IMR-90 (cell line): ENCODE data around the gene MET. TPM values are rescaled to one million over a fixed set of nuclear protein-coding genes. Genes with fewer than 3 reads are reported as not detected.

Source experiments
- ATAC-seq: fragments of 200-7000 bp; cut with Tn5 transposase; 2 replicates; pipeline ENCODE4 v1.9.1; 2020; ENCODE audit warnings: low read depth, mild to moderate bottlenecking, moderate library complexity
- BruUV-seq: library from RNA; stranded (reverse); fragments of 400-500 nt; replicated peaks from 2 replicates; lab custom pipeline; 2021; lab: Mats Ljungman, UMichigan
- CTCF ChIA-PET: fragments of 300-600 bp; formaldehyde crosslinking; extraction: SDS; loops from one replicate; lab custom pipeline; 2021; ENCODE audit warnings: antibody characterized with exemption; lab: Yijun Ruan, JAX
- POLR2A ChIA-PET: fragments of 300-600 bp; sonication (Branson Sonifier 250); formaldehyde crosslinking; loops from one replicate; lab custom pipeline; 2022; ENCODE audit warnings: antibody characterized with exemption; ENCODE audit not compliant: unreplicated experiment; lab: Charles Lee
- DNase-seq: peaks from one replicate; pipeline ENCODE4 v3.0.0; 2013
- H2AFZ ChIP-seq: replicated peaks from 2 replicates; pipeline ENCODE3; 2013; ENCODE audit warnings: low read length, mild to moderate bottlenecking; ENCODE audit not compliant: poor library complexity
- H2AK5ac ChIP-seq: 2 replicates; pipeline ENCODE4 v1.6.1; 2013; ENCODE audit warnings: low read depth, low read length, inconsistent platforms
- H2AK9ac ChIP-seq: replicated peaks from 2 replicates; pipeline ENCODE3; 2013; ENCODE audit warnings: mild to moderate bottlenecking, low read depth, low read length, moderate library complexity; ENCODE audit not compliant: poor library complexity
- H2BK120ac ChIP-seq: 2 replicates; pipeline ENCODE4 v1.6.1; 2013; ENCODE audit warnings: low read depth, low read length, inconsistent platforms
- H2BK15ac ChIP-seq: 3 replicates; pipeline ENCODE4 v1.6.1; 2013; ENCODE audit warnings: low read depth, low read length, inconsistent platforms
- H2BK20ac ChIP-seq: 2 replicates; pipeline ENCODE4 v1.6.1; 2013; ENCODE audit warnings: low read depth, mild to moderate bottlenecking, inconsistent platforms, low read length, moderate library complexity
- H2BK5ac ChIP-seq: 2 replicates; pipeline ENCODE4 v1.6.1; 2013; ENCODE audit warnings: mild to moderate bottlenecking, low read depth, low read length, inconsistent platforms; ENCODE audit not compliant: poor library complexity, severe bottlenecking
- H3K14ac ChIP-seq: replicated peaks from 2 replicates; pipeline ENCODE4 v1.6.1; 2013; ENCODE audit warnings: low read depth, low read length, inconsistent platforms
- H3K18ac ChIP-seq: 2 replicates; pipeline ENCODE4 v1.6.1; 2013; ENCODE audit warnings: low read depth, low read length, control low read depth
- H3K23ac ChIP-seq: 2 replicates; pipeline ENCODE4 v1.6.1; 2013; ENCODE audit warnings: low read depth, low read length, inconsistent platforms
- H3K27ac ChIP-seq: 2 replicates; pipeline ENCODE4 v1.5.1; 2013; ENCODE audit warnings: mild to moderate bottlenecking, control low read depth, low read length; ENCODE audit not compliant: insufficient read depth
- H3K27me3 ChIP-seq: 2 replicates; pipeline ENCODE4 v1.6.1; 2013; ENCODE audit warnings: low read length; ENCODE audit not compliant: control insufficient read depth, insufficient read depth
- H3K36me3 ChIP-seq: 2 replicates; pipeline ENCODE4 v1.6.1; 2013; ENCODE audit warnings: low read length, mixed read lengths; ENCODE audit not compliant: control insufficient read depth, insufficient read depth
- H3K4ac ChIP-seq: 2 replicates; pipeline ENCODE4 v1.6.1; 2013; ENCODE audit warnings: low read depth, low read length, inconsistent platforms
- H3K4me1 ChIP-seq: 2 replicates; pipeline ENCODE4 v1.6.1; 2013; ENCODE audit warnings: low read length, mixed read lengths; ENCODE audit not compliant: control insufficient read depth, insufficient read depth
- H3K4me2 ChIP-seq: 2 replicates; pipeline ENCODE4 v1.6.1; 2013; ENCODE audit warnings: low read depth, mild to moderate bottlenecking, control low read depth, low read length, moderate library complexity
- H3K4me3 ChIP-seq: 2 replicates; pipeline ENCODE4 v1.5.1; 2013; ENCODE audit warnings: low read depth, mild to moderate bottlenecking, control low read depth, low read length, moderate library complexity; ENCODE audit not compliant: insufficient read depth
- H3K56ac ChIP-seq: 2 replicates; pipeline ENCODE4 v1.6.1; 2013; ENCODE audit warnings: low read length, inconsistent platforms; ENCODE audit not compliant: insufficient read depth; ENCODE audit errors: extremely low read depth
- H3K79me1 ChIP-seq, 2 experiments: 2 replicates each; pipeline ENCODE4 v1.6.1; 2013; ENCODE audit warnings: low read length in 2 of 2, inconsistent platforms in 1 of 2, low read depth in 1 of 2
- H3K9ac ChIP-seq: 2 replicates; pipeline ENCODE4 v1.6.1; 2013; ENCODE audit warnings: low read depth, low read length, control low read depth
- H3K9me1 ChIP-seq: 2 replicates; pipeline ENCODE4 v1.6.1; 2013; ENCODE audit warnings: low read length, inconsistent platforms; ENCODE audit not compliant: insufficient read depth
- H3K9me3 ChIP-seq: 2 replicates; pipeline ENCODE4 v1.6.1; 2013; ENCODE audit warnings: low read length; ENCODE audit not compliant: control insufficient read depth, insufficient read depth
- H4K20me1 ChIP-seq: 2 replicates; pipeline ENCODE4 v1.6.1; 2013; ENCODE audit warnings: low read length, inconsistent platforms; ENCODE audit not compliant: insufficient read depth
- H4K5ac ChIP-seq: 2 replicates; pipeline ENCODE4 v1.6.1; 2013; ENCODE audit warnings: mild to moderate bottlenecking, low read depth, low read length, control low read depth
- H4K8ac ChIP-seq, 2 experiments: 2 replicates each; pipeline ENCODE4 v1.6.1; 2013; ENCODE audit warnings: low read depth in 2 of 2, low read length in 2 of 2, control low read depth in 1 of 2, inconsistent platforms in 1 of 2
- H4K91ac ChIP-seq: 2 replicates; pipeline ENCODE4 v1.6.1; 2013; ENCODE audit warnings: low read depth, low read length, inconsistent platforms; ENCODE audit not compliant: insufficient read depth
- CEBPB ChIP-seq: IDR thresholded peaks from 2 replicates; pipeline ENCODE4 v1.6.1; 2012; ENCODE audit warnings: low read depth, low read length, improper control_type of control experiment
- FOS ChIP-seq: fragments of 150-350 bp; IDR thresholded peaks from 2 replicates; pipeline ENCODE4 v1.6.1; 2016; ENCODE audit warnings: low read depth, low read length
- MAZ ChIP-seq: IDR thresholded peaks from 2 replicates; pipeline ENCODE4 v1.6.1; 2012; ENCODE audit warnings: low read depth, mild to moderate bottlenecking, low read length, improper control_type of control experiment, moderate library complexity, borderline replicate concordance
- MXI1 ChIP-seq: IDR thresholded peaks from 2 replicates; pipeline ENCODE4 v1.6.1; 2012; ENCODE audit warnings: low read depth, mild to moderate bottlenecking, low read length, moderate library complexity, borderline replicate concordance
- WGBS, 2 experiments: methylation state at CpG; one replicate each; pipeline versions ENCODE4 v1.1.5 to v1.1.7; 2013; ENCODE audit warnings: missing lambda C conversion rate in 2 of 2; ENCODE audit not compliant: insufficient read length in 1 of 2; ENCODE audit errors: extremely low coverage in 2 of 2; 5-methylcytosine and 5-hydroxymethylcytosine counted together
- dilution Hi-C: fragments of 300-500 bp; cut with HindIII; formaldehyde crosslinking; loops from one replicate; pipeline ENCODE4 v1.14.3; 2018; ENCODE audit warnings: low sequenced_read_pairs; ENCODE audit not compliant: unreplicated experiment
- in situ Hi-C: fragments of 300-500 bp; cut with MboI; formaldehyde crosslinking; loops from 3 replicates; pipeline ENCODE4 v1.14.3; 2019; ENCODE audit warnings: low sequenced_read_pairs, inconsistent platforms, mixed read lengths
- intact Hi-C: fragments of 100-400 bp; cut with micrococcal nuclease; formaldehyde crosslinking; loops from 2 replicates; pipeline ENCODE4 v1.10.0; 2022
- polyA plus RNA-seq, 3 experiments: library from polyadenylated mRNA; depleted of rRNA; stranded (reverse); fragments of >200 nt; gene quantifications; 2 replicates each; pipeline ENCODE4 v1.2.3, GENCODE V29; 2012; ENCODE audit warnings: low replicate concordance in 1 of 3
- total RNA-seq: library from RNA; depleted of rRNA; stranded (reverse); fragments of >200 nt; gene quantifications from 2 replicates; pipeline ENCODE4 v1.2.3, GENCODE V29; 2012

The MET gene
- total and polyA plus RNA-seq, 2 of the 4 experiments (the other 2 are of a cell fraction) = 15.0 to 84.6 TPM

DNA sequence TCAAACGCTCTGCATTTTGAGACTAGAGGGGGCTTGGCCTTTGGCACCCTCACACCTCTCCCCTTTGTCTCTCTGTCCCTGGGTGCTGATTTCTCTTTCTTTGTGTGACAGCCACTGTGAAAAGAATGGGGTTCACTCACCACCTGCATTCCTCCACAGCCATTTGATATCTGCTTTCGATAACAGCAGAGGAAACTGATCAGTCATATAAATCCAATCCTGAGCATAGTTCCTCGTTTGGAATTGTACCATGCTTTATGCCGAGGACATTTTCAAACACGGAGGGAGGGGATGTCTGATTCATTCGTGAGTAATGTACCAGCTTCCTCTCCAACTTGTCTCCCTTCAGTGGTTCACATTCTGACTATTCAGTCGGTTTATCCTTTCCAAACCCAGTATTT is 15.8 kb downstream of the MET start:
- ChIA-PET POLR2A (interaction anchor here (0.5 kb wide), 1 partner anchor 13 kb away, joined by 3 read pairs; no protein-coding TSS in a partner anchor), CTCF (interaction anchor here (0.6 to 0.9 kb wide), 4 partner anchors 16 to 1996 kb away, joined by 4 to 5 read pairs (median 4); no protein-coding TSS in a partner anchor)
- no peaks in the 10 kb centered on the region for H3K9me3 ChIP-seq
- H3K9me1 ChIP-seq = no peaks in the 10 kb centered on the region; the same call in 1 of the 2 replicates
- H2BK120ac ChIP-seq = peak overlapping the region; percentile 98
- peak overlapping the region; percentile 96 for H3K23ac ChIP-seq
- peak overlapping the region; percentile 90 for H3K4ac ChIP-seq
- H4K5ac ChIP-seq = peak overlapping the region; percentile 75; the same call in 1 of the 2 replicates
- peak overlapping the region; percentile 83 for H2AK9ac ChIP-seq
- H3K36me3 ChIP-seq = no peaks in the 10 kb centered on the region
- intact Hi-C loops (no loop called here), dilution Hi-C loops (no loop called here), in situ Hi-C loops (no loop called here)
- H4K20me1 ChIP-seq = no peaks in the 10 kb centered on the region
- H3K4me1 ChIP-seq = peaks cover 12% of the 10 kb centered on the region
- peaks cover 28 to 37% of the 10 kb centered on the region in 2 experiments for H3K79me1 ChIP-seq
- H2AFZ ChIP-seq = peak overlapping the region; percentile 84
- peak; percentile 86 for ATAC-seq
- peak overlapping the region; percentile 34; the same call in 1 of the 2 replicates for H3K27ac ChIP-seq
- H2AK5ac ChIP-seq = peak overlapping the region; percentile 73
- 0 out of 2 replicates have a peak, but pooled peaks have one; percentile 19 for TF ChIP-seq MXI1
- 0 out of 2 replicates have a peak, but pooled peaks have one; percentile 23 for TF ChIP-seq MAZ
- no peak for TF ChIP-seq CEBPB
- peak; percentile 41; the same call in 1 of the 2 replicates for TF ChIP-seq FOS
- peak overlapping the region; percentile 92 for H4K91ac ChIP-seq
- peak; percentile 83 for DNase-seq
- WGBS, 2 experiments = no CpG with 5 or more reads among the region's 7 CpGs
- H3K4me3 ChIP-seq = no peak overlapping the region
- peak overlapping the region; percentile 78; the same call in 1 of the 2 replicates for H3K4me2 ChIP-seq
- peak overlapping the region; percentile 76 for H3K14ac ChIP-seq
- H3K27me3 ChIP-seq = no peaks in the 10 kb centered on the region
- peak overlapping the region; percentile 40; the same call in 1 of the 2 replicates for H3K56ac ChIP-seq
- H2BK15ac ChIP-seq = peak overlapping the region; percentile 64; the same call in 1 of the 3 replicates
- no peak overlapping the region; the same call in 1 of the 2 replicates for H3K9ac ChIP-seq
- peak overlapping the region; percentile 97 for H2BK20ac ChIP-seq
- H2BK5ac ChIP-seq = peak overlapping the region; percentile 86
- peak overlapping the region; percentile 78; the same call in 1 of the 2 replicates for H3K18ac ChIP-seq
- H4K8ac ChIP-seq = peak overlapping the region; percentile 22 to 91
- BruUV-seq = no TSS peak
